GM12878 (cell line): ENCODE results near the gene EPHA4. TPM values are rescaled to one million over a fixed set of nuclear protein-coding genes. Genes with fewer than 3 reads are reported as not detected.

Experiments used
- ATAC-seq: fragments of 200-7000 bp; cut with Tn5 transposase; 3 replicates; pipeline ENCODE4 v1.9.1; 2020; ENCODE audit warnings: mild to moderate bottlenecking, moderate library complexity
- BruUV-seq: library from RNA; stranded (reverse); fragments of 400-500 nt; replicated peaks from 2 replicates; lab custom pipeline; 2021; lab: Mats Ljungman, UMichigan
- CTCF ChIA-PET: fragments of 300-600 bp; sonication (Branson Sonifier 250); formaldehyde crosslinking; extraction: SDS; loops from one replicate; lab custom pipeline; 2021; ENCODE audit warnings: inconsistent platforms; lab: Yijun Ruan, JAX
- POLR2A ChIA-PET: fragments of 350-600 bp; formaldehyde crosslinking; extraction: SDS; loops from one replicate; lab custom pipeline; 2021; ENCODE audit warnings: inconsistent platforms; lab: Charles Lee
- RAD21 ChIA-PET: fragments of 300-600 bp; sonication (Branson Sonifier 250); formaldehyde crosslinking; loops from one replicate; lab custom pipeline; 2023; ENCODE audit warnings: antibody characterized with exemption; ENCODE audit not compliant: unreplicated experiment; lab: Charles Lee
- SMC1A ChIA-PET: fragments of 300-600 bp; sonication (Branson Sonifier 250); formaldehyde crosslinking; loops from one replicate; lab custom pipeline; 2023; ENCODE audit not compliant: unreplicated experiment, uncharacterized antibody; lab: Charles Lee
- DNase-seq: peaks from one replicate; pipeline ENCODE4 v3.0.0-alpha.2; 2011; ENCODE audit warnings: low read depth, low spot score
- FAIRE-seq: peaks from 3 replicates; lab custom pipeline; 2011; peaks lifted over from hg19 to GRCh38; lab: Jason Lieb, UNC
- H2AFZ ChIP-seq: 2 replicates; pipeline ENCODE4 v1.6.0; 2011; ENCODE audit warnings: low read depth, low read length, control low read depth; ENCODE audit not compliant: control insufficient read depth
- H3K27ac ChIP-seq: 2 replicates; pipeline ENCODE4 v1.5.1; 2011; ENCODE audit warnings: control low read depth; ENCODE audit not compliant: control insufficient read depth, insufficient read depth
- H3K27me3 ChIP-seq, 2 experiments: replicated peaks in 1 of 2; 2 replicates each; pipeline versions ENCODE4 v1.6.0 to v1.6.1; 2011; ENCODE audit warnings: low read length in 1 of 2; ENCODE audit not compliant: control insufficient read depth in 2 of 2, insufficient read depth in 2 of 2
- H3K36me3 ChIP-seq, 2 experiments: 2 replicates each; pipeline ENCODE4 v1.5.1; 2011; ENCODE audit warnings: low read length in 1 of 2; ENCODE audit not compliant: control insufficient read depth in 2 of 2, insufficient read depth in 2 of 2
- H3K4me1 ChIP-seq: 2 replicates; pipeline ENCODE4 v1.6.1; 2011; ENCODE audit warnings: mild to moderate bottlenecking, low read length, moderate library complexity, mixed read lengths; ENCODE audit not compliant: control insufficient read depth, insufficient read depth
- H3K4me2 ChIP-seq: 2 replicates; pipeline ENCODE4 v1.6.0; 2011; ENCODE audit warnings: control low read depth; ENCODE audit not compliant: control insufficient read depth, insufficient read depth
- H3K4me3 ChIP-seq: fragments of 200-600 bp; sonication (generic); 2 replicates; pipeline ENCODE4 v1.5.1; 2016
- H3K79me2 ChIP-seq: 2 replicates; pipeline ENCODE4 v1.6.0; 2011; ENCODE audit warnings: low read length; ENCODE audit not compliant: control insufficient read depth, insufficient read depth
- H3K9ac ChIP-seq: 2 replicates; pipeline ENCODE4 v1.8.0; 2011; ENCODE audit warnings: low read length, control low read depth, mixed read lengths; ENCODE audit not compliant: control insufficient read depth, insufficient read depth
- H3K9me3 ChIP-seq: replicated peaks from 3 replicates; pipeline ENCODE4 v1.5.1; 2011; ENCODE audit warnings: mild to moderate bottlenecking, low read length; ENCODE audit not compliant: control insufficient read depth, insufficient read depth
- H4K20me1 ChIP-seq: 2 replicates; pipeline ENCODE4 v1.6.0; 2011; ENCODE audit not compliant: control insufficient read depth, insufficient read depth
- ATF7 ChIP-seq: fragments of 450-650 bp; IDR thresholded peaks from 2 replicates; pipeline ENCODE4 v1.6.1; 2016; ENCODE audit warnings: low read depth, mild to moderate bottlenecking
- EP300 ChIP-seq, 2 experiments: fragments of 150-350 bp in 1 of 2; IDR thresholded peaks; 2 replicates each; pipeline ENCODE4 v1.6.1; 2011 to 2012; ENCODE audit warnings: low read depth in 2 of 2, low read length in 2 of 2, borderline replicate concordance in 1 of 2, improper control_type of control experiment in 1 of 2, inconsistent platforms in 1 of 2; ENCODE audit not compliant: control insufficient read depth in 1 of 2
- EZH2 ChIP-seq: IDR thresholded peaks from 2 replicates; pipeline ENCODE4 v1.6.1; 2012; ENCODE audit warnings: low read depth, mild to moderate bottlenecking, control low read depth, inconsistent platforms, low read length, borderline replicate concordance; ENCODE audit not compliant: control insufficient read depth
- KDM1A ChIP-seq: fragments of 200-600 bp; sonication (generic); IDR thresholded peaks from 2 replicates; pipeline ENCODE4 v1.6.1; 2016; ENCODE audit warnings: borderline replicate concordance
- NRF1 ChIP-seq: conservative IDR thresholded peaks from 2 replicates; pipeline ENCODE4 v1.6.1; 2011; ENCODE audit warnings: mild to moderate bottlenecking, low read depth, low read length, improper control_type of control experiment
- YY1 ChIP-seq: IDR thresholded peaks from 2 replicates; pipeline ENCODE4 v1.6.1; 2011; ENCODE audit warnings: low read depth, mild to moderate bottlenecking, low read length
- WGBS: methylation state at CpG from one replicate; pipeline ENCODE4 v1.1.6; 2016; ENCODE audit warnings: low lambda C conversion rate; ENCODE audit not compliant: insufficient replicate concordance, insufficient coverage; ENCODE audit errors: missing lambda C conversion rate; 5-methylcytosine and 5-hydroxymethylcytosine counted together
- in situ Hi-C: fragments of 300-500 bp; cut with MboI; formaldehyde crosslinking; loops from 9 replicates; pipeline ENCODE4 v1.14.3; 2018; ENCODE audit warnings: mixed read lengths
- intact Hi-C: fragments of 100-400 bp; cut with micrococcal nuclease; formaldehyde crosslinking; loops from one replicate; pipeline ENCODE4 v1.14.2; 2022; ENCODE audit not compliant: unreplicated experiment
- polyA plus RNA-seq, 11 experiments: library from polyadenylated mRNA; depleted of rRNA in 4 of 11; unstranded in 6 of 11; stranded (reverse) in 5 of 11; fragments of >200 nt; fragmentation: Nextera tagmentation in 4 of 11; fragmentation: Illumina TruSeq in 1 of 11; extraction: Ambion mirVana in 4 of 11; extraction: Trizol in 1 of 11; gene quantifications; 1 replicate in 1 of 11; 2 replicates in 10 of 11; pipeline versions ENCODE4 v1.2.1 to v1.2.3, GENCODE V29; 2011 to 2016; ENCODE audit warnings: inconsistent platforms in 2 of 11, missing spikeins in 2 of 11, low read depth in 1 of 11
- total RNA-seq, 4 experiments: library from RNA; depleted of rRNA in 3 of 4; stranded (reverse); fragments of >200 nt in 3 of 4; fragmentation: Illumina TruSeq in 1 of 4; extraction: Trizol in 1 of 4; gene quantifications; 2 replicates each; pipeline versions ENCODE4 v1.2.1 to v1.2.3, GENCODE V29; 2013 to 2021
- TF ChIP-seq, protein P1 (sequence below): IDR thresholded peaks from 2 replicates; pipeline ENCODE4 v1.6.1; 2012; ENCODE audit warnings: low read depth, low read length, improper control_type of control experiment
- TF ChIP-seq, protein P2 (sequence below): fragments of 450-650 bp; IDR thresholded peaks from 2 replicates; pipeline ENCODE4 v1.6.1; 2017; ENCODE audit warnings: low read depth, mild to moderate bottlenecking, moderate library complexity
- TF ChIP-seq, protein P3 (sequence below): fragments of 450-650 bp; IDR thresholded peaks from 2 replicates; pipeline ENCODE4 v1.6.1; 2014; ENCODE audit warnings: mild to moderate bottlenecking

Gene EPHA4
- total and polyA plus RNA-seq, 10 of the 15 experiments (the other 5 are each of a cell fraction or from before 2014, with no cell fraction given) = 0.06 to 1.5 (median 0.33) TPM; not detected in 1

DNA sequence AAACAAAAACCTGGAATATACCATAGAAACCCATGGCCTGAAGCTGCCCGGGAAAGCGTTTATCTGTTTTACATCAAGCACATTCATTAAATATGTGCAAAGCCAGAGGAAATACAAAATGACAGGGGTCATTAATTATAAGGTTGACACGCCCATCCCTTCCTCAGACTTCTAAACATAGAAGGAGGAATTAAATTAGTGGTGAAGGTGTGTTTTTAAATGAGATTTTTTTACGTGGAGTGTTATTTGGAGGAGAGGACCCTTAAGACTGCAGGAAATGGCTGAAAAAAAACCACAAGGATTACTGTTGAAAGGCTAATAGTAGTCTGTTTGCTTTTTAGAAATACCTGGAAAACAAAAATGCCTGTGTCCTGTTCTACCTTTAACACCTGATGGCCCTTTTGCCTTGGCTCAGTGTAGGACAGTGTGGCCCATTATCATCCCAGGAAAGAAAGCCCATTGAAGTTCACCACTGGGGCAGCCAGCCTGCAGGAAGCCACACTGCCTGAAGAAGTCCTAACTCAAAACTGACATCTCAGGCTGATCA lies 123.2 kb downstream of the EPHA4 start (continued):
- TF ChIP-seq, protein P1, sequence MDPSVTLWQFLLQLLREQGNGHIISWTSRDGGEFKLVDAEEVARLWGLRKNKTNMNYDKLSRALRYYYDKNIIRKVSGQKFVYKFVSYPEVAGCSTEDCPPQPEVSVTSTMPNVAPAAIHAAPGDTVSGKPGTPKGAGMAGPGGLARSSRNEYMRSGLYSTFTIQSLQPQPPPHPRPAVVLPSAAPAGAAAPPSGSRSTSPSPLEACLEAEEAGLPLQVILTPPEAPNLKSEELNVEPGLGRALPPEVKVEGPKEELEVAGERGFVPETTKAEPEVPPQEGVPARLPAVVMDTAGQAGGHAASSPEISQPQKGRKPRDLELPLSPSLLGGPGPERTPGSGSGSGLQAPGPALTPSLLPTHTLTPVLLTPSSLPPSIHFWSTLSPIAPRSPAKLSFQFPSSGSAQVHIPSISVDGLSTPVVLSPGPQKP = no peak
- no peak for TF ChIP-seq ATF7

DNA sequence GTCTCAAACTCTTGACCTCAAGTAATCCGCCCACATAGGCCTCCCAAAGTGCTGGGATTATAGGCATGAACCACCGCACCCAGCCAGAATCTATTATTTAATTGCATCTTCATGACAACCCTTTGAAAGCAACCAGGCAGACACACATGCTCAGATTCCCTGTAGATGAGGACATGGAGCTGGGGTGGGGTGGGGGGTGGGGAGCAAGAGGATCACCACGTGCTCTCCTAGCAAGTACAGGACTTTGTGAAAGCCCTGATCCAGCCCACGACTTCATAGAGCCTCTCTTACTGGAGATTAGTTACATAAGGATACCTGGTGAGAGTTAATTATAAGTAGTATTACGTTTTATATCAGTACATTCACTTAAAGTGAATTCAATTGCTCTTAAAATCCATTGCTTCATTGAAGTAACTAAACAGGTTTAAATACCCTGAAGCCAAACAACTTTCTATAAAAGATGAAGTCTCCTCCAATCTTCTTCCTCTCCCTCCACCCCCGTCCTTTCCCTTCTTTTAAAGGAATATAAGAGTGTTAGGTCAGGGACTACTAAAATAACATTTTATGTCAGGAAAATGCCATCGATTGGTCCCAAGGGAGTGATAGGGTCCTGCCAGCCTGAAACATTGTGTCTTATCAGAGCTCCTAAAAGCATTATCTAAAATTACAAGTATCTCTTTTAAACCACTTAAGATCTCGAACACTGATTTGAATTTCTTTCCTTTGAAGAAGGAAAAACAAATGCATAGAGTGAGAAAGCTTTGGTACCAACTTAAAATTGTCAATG lies 123.9 kb downstream of the EPHA4 start:
- H3K36me3 ChIP-seq = no peaks in the 10 kb centered on the region
- H3K4me3 ChIP-seq = no peak overlapping the region
- H3K4me1 ChIP-seq = no peaks in the 10 kb centered on the region
- no peaks in the 10 kb centered on the region for H3K9me3 ChIP-seq
- no peak overlapping the region for H3K27ac ChIP-seq
- TF ChIP-seq, protein P2, sequence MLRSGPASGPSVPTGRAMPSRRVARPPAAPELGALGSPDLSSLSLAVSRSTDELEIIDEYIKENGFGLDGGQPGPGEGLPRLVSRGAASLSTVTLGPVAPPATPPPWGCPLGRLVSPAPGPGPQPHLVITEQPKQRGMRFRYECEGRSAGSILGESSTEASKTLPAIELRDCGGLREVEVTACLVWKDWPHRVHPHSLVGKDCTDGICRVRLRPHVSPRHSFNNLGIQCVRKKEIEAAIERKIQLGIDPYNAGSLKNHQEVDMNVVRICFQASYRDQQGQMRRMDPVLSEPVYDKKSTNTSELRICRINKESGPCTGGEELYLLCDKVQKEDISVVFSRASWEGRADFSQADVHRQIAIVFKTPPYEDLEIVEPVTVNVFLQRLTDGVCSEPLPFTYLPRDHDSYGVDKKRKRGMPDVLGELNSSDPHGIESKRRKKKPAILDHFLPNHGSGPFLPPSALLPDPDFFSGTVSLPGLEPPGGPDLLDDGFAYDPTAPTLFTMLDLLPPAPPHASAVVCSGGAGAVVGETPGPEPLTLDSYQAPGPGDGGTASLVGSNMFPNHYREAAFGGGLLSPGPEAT = no peak
- TF ChIP-seq, protein P3, sequence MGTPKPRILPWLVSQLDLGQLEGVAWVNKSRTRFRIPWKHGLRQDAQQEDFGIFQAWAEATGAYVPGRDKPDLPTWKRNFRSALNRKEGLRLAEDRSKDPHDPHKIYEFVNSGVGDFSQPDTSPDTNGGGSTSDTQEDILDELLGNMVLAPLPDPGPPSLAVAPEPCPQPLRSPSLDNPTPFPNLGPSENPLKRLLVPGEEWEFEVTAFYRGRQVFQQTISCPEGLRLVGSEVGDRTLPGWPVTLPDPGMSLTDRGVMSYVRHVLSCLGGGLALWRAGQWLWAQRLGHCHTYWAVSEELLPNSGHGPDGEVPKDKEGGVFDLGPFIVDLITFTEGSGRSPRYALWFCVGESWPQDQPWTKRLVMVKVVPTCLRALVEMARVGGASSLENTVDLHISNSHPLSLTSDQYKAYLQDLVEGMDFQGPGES = no peak
- no peak for TF ChIP-seq EZH2
- no peak for TF ChIP-seq EP300 (IDR thresholded peaks at IDR 0.05; ENCODE audit: borderline replicate concordance in 1 of 2, control insufficient read depth in 1 of 2, low read depth in 2 of 2, low read length in 2 of 2)
- TF ChIP-seq KDM1A = no peak
- no peak for TF ChIP-seq YY1
- TF ChIP-seq NRF1 = no peak
- RAD21 ChIA-PET = no interaction called here
- H3K79me2 ChIP-seq = no peaks in the 10 kb centered on the region
- ATAC-seq = no peak
- FAIRE-seq = no peak
- SMC1A ChIA-PET = no interaction called here
- CTCF ChIA-PET = interaction anchor here (1.4 kb wide), 1 partner anchor 10 kb away, joined by 5 read pairs; no protein-coding TSS in a partner anchor
- no TSS peak for BruUV-seq
- DNase-seq = no peak
- intact Hi-C loops (no loop called here), in situ Hi-C loops (no loop called here)
- H4K20me1 ChIP-seq = no peaks in the 10 kb centered on the region
- no peak overlapping the region for H2AFZ ChIP-seq
- WGBS = 21% methylated on average over 8 of the region's 8 CpGs
- no peaks in the 10 kb centered on the region for H3K27me3 ChIP-seq
- POLR2A ChIA-PET = no interaction called here
- H3K9ac ChIP-seq = no peak overlapping the region
- no peak overlapping the region for H3K4me2 ChIP-seq
